Cardiac fibroblast (primary cell): ENCODE results near the gene KRTAP10-2.

Experiments used
- DNase-seq, 2 donors: peaks; one replicate each; pipeline versions ENCODE4 v3.0.0 to v3.0.0-alpha.2; 2010; ENCODE audit warnings: low read depth in 2 of 2
- H3K4me3 ChIP-seq, 2 donors: replicated peaks in 1 of 2; 1 replicate in 1 of 2; 2 replicates in 1 of 2; pipeline ENCODE4 v1.5.1; 2011; ENCODE audit warnings: low read depth in 2 of 2, low read length in 2 of 2, mild to moderate bottlenecking in 2 of 2, moderate library complexity in 1 of 2
- CTCF ChIP-seq: IDR thresholded peaks from one replicate; pipeline ENCODE4 v1.5.1; 2011; ENCODE audit warnings: low read depth, mild to moderate bottlenecking, low read length, inconsistent platforms

KRTAP10-2 gene

GRCh38 chr21:44539991-44540666 is 11.2 kb downstream of the KRTAP10-2 start, which contains the start of gene KRTAP10-1:
Gene KRTAP10-1 (minus strand): TSS chr21:44540195. CDS start chr21:44540150, 45 bp downstream.
- TF ChIP-seq CTCF: no peak
- no peak for DNase-seq
- no peak within 1 kb of the TSS for H3K4me3 ChIP-seq

- DNase-seq: no peak
- TF ChIP-seq CTCF: no peak
- no peak overlapping the region for H3K4me3 ChIP-seq
Observed at GRCh38 chr21:44539046-44539445, 12.3 kb downstream of the KRTAP10-2 start.

- H3K4me3 ChIP-seq: no peak overlapping the region
- TF ChIP-seq CTCF: no peak
- no peak for DNase-seq
Observed at GRCh38 chr21:44537930-44538911, 13.1 kb downstream of the KRTAP10-2 start.

GRCh38 chr21:44535963-44536362 is 15.3 kb downstream of the KRTAP10-2 start:
- no peak overlapping the region for H3K4me3 ChIP-seq
- no peak for TF ChIP-seq CTCF
- no peak for DNase-seq

GRCh38 chr21:44534688-44535087 is 16.6 kb downstream of the KRTAP10-2 start:
- no peak for TF ChIP-seq CTCF
- H3K4me3 ChIP-seq: no peak overlapping the region
- DNase-seq: no peak

- no peak for DNase-seq
- TF ChIP-seq CTCF: no peak
- no peak overlapping the region for H3K4me3 ChIP-seq
Observed at GRCh38 chr21:44533891-44534627, 17.2 kb downstream of the KRTAP10-2 start.
